HEK293 (cell line): Measurements from ENCODE around the gene FHL1.

Source experiments
- BCL11B ChIP-seq: fragments of 450-650 bp; formaldehyde crosslinking; IDR thresholded peaks from 2 replicates; pipeline ENCODE4 v1.5.1; 2016; ENCODE audit warnings: low read depth, missing biosample characterization, missing genetic modification characterization
- EGR2 ChIP-seq: fragments of 450-650 bp; formaldehyde crosslinking; IDR thresholded peaks from 2 replicates; pipeline ENCODE4 v1.5.1; 2016; ENCODE audit warnings: low read depth, missing biosample characterization, missing genetic modification characterization
- GLI2 ChIP-seq: fragments of 450-650 bp; formaldehyde crosslinking; IDR thresholded peaks from 2 replicates; pipeline ENCODE4; 2017; ENCODE audit warnings: missing biosample characterization, missing genetic modification characterization, low read depth, borderline replicate concordance
- GLIS1 ChIP-seq: fragments of 450-650 bp; formaldehyde crosslinking; IDR thresholded peaks from 2 replicates; pipeline ENCODE4 v1.5.1; 2016; ENCODE audit warnings: missing biosample characterization, missing genetic modification characterization
- KLF10 ChIP-seq: fragments of 450-650 bp; IDR thresholded peaks from 2 replicates; pipeline ENCODE4 v1.5.1; 2018; ENCODE audit warnings: missing biosample characterization, mild to moderate bottlenecking, missing genetic modification characterization
- MZF1 ChIP-seq: fragments of 450-650 bp; formaldehyde crosslinking; IDR thresholded peaks from 2 replicates; pipeline ENCODE4 v1.5.1; 2017; ENCODE audit warnings: missing biosample characterization, missing genetic modification characterization, borderline replicate concordance
- SETDB1 ChIP-seq: IDR thresholded peaks from one replicate; pipeline ENCODE4 v1.6.1; 2017; ENCODE audit warnings: mild to moderate bottlenecking, low read length, moderate library complexity, mixed read lengths; ENCODE audit not compliant: insufficient read length
- SP7 ChIP-seq: fragments of 450-650 bp; formaldehyde crosslinking; IDR thresholded peaks from 2 replicates; pipeline ENCODE4 v1.5.1; 2016; ENCODE audit warnings: missing biosample characterization, missing genetic modification characterization
- YY1 ChIP-seq: fragments of 450-650 bp; formaldehyde crosslinking; IDR thresholded peaks from 2 replicates; pipeline ENCODE4 v1.5.1; 2018; ENCODE audit warnings: missing biosample characterization, missing genetic modification characterization
- ZBTB7A ChIP-seq: fragments of 450-650 bp; formaldehyde crosslinking; IDR thresholded peaks from 2 replicates; pipeline ENCODE4 v1.5.1; 2016; ENCODE audit warnings: low read depth, missing biosample characterization, missing genetic modification characterization
- ZEB2 ChIP-seq: fragments of 450-650 bp; formaldehyde crosslinking; IDR thresholded peaks from 2 replicates; pipeline ENCODE4 v1.5.1; 2016; ENCODE audit warnings: missing biosample characterization, missing genetic modification characterization
- ZFHX2 ChIP-seq: fragments of 450-650 bp; formaldehyde crosslinking; conservative IDR thresholded peaks from 2 replicates; pipeline ENCODE4 v1.5.1; 2016; ENCODE audit warnings: missing biosample characterization, missing genetic modification characterization
- ZNF146 ChIP-seq: fragments of 450-650 bp; formaldehyde crosslinking; IDR thresholded peaks from 2 replicates; pipeline ENCODE4 v1.5.1; 2016; ENCODE audit warnings: missing biosample characterization, missing genetic modification characterization
- ZNF266 ChIP-seq: fragments of 450-650 bp; formaldehyde crosslinking; IDR thresholded peaks from 2 replicates; pipeline ENCODE4 v1.5.1; 2016; ENCODE audit warnings: missing biosample characterization, missing genetic modification characterization, low read depth
- ZNF311 ChIP-seq: fragments of 450-650 bp; formaldehyde crosslinking; IDR thresholded peaks from 2 replicates; pipeline ENCODE4 v1.5.1; 2017; ENCODE audit warnings: missing biosample characterization, missing genetic modification characterization, borderline replicate concordance
- ZNF366 ChIP-seq: fragments of 450-650 bp; formaldehyde crosslinking; conservative IDR thresholded peaks from 2 replicates; pipeline ENCODE4 v1.5.1; 2016; ENCODE audit warnings: missing biosample characterization, missing genetic modification characterization
- ZNF473 ChIP-seq: fragments of 450-650 bp; formaldehyde crosslinking; IDR thresholded peaks from 2 replicates; pipeline ENCODE4 v1.5.1; 2017; ENCODE audit warnings: missing biosample characterization, missing genetic modification characterization
- ZNF629 ChIP-seq: fragments of 450-650 bp; formaldehyde crosslinking; IDR thresholded peaks from 2 replicates; pipeline ENCODE4 v1.5.1; 2017; ENCODE audit warnings: missing biosample characterization, missing genetic modification characterization
- ZNF660 ChIP-seq: fragments of 450-650 bp; IDR thresholded peaks from 2 replicates; pipeline ENCODE4 v1.5.1; 2018; ENCODE audit warnings: missing biosample characterization, mild to moderate bottlenecking, missing genetic modification characterization
- ZNF747 ChIP-seq: fragments of 450-650 bp; formaldehyde crosslinking; IDR thresholded peaks from 2 replicates; pipeline ENCODE4 v1.5.1; 2016; ENCODE audit warnings: missing biosample characterization, missing genetic modification characterization
- TF ChIP-seq, protein P1 (sequence below): fragments of 450-650 bp; formaldehyde crosslinking; conservative IDR thresholded peaks from 2 replicates; pipeline ENCODE4 v1.5.1; 2016; ENCODE audit warnings: low read depth, missing biosample characterization, missing genetic modification characterization
- TF ChIP-seq, protein P2 (sequence below): fragments of 450-650 bp; formaldehyde crosslinking; IDR thresholded peaks from 2 replicates; pipeline ENCODE4 v1.5.1; 2017; ENCODE audit warnings: missing biosample characterization, missing genetic modification characterization
- TF ChIP-seq, protein P3 (sequence below): fragments of 450-650 bp; formaldehyde crosslinking; IDR thresholded peaks from 2 replicates; pipeline ENCODE4 v1.5.1; 2016; ENCODE audit warnings: missing biosample characterization, missing genetic modification characterization
- TF ChIP-seq, protein P4 (sequence below): fragments of 450-650 bp; formaldehyde crosslinking; IDR thresholded peaks from 2 replicates; pipeline ENCODE4 v1.5.1; 2016; ENCODE audit warnings: missing biosample characterization, missing genetic modification characterization
- TF ChIP-seq, protein P5 (sequence below): fragments of 450-650 bp; formaldehyde crosslinking; IDR thresholded peaks from 2 replicates; pipeline ENCODE4 v1.5.1; 2016; ENCODE audit warnings: missing biosample characterization, missing genetic modification characterization, borderline replicate concordance
- TF ChIP-seq, protein P6 (sequence below): fragments of 450-650 bp; formaldehyde crosslinking; IDR thresholded peaks from 2 replicates; pipeline ENCODE4 v1.5.1; 2017; ENCODE audit warnings: missing biosample characterization, missing genetic modification characterization

The FHL1 gene

DNA sequence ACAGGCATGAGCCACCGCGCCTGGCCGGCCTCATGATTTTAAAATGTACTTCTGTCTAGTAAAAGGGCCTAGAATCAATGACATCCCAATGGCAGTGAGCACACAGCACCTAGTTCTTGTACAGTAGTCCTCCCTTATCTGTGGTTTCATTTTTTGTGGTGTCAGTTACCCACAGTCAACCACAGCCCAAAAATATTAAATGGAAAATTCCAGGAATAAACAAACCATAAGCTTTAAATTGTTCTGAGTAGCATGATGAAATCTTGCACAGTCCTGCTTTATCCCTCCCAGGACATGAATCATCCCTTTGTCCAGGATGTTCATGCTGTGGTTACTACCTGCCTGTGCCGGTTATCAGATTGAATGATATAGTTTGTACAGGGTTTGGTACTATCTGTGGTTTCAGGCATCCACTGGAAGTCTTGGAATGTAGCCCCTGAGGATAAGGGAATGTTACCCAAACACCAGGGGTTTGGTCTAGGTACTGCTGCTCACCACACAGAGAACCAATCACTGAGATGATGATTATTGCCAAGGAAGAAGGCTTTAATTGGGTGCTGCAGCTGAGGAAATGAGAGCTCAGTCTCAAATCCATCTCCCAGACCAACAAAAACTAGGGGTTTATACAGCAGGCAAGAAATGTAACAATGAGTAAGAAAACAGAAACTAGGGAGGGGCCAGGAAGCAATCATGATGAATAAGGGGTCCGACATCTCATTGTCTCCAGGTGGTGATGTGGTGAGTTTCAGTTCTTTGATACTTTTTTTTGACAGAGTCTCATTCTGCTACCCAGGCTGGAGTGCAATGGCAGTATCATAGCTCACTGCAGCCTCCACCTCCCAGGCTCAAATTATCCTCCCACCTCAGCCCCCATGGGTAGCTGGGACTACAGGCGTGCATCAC is 16.2 kb upstream of the FHL1 start (continued):
- TF ChIP-seq, protein P1, sequence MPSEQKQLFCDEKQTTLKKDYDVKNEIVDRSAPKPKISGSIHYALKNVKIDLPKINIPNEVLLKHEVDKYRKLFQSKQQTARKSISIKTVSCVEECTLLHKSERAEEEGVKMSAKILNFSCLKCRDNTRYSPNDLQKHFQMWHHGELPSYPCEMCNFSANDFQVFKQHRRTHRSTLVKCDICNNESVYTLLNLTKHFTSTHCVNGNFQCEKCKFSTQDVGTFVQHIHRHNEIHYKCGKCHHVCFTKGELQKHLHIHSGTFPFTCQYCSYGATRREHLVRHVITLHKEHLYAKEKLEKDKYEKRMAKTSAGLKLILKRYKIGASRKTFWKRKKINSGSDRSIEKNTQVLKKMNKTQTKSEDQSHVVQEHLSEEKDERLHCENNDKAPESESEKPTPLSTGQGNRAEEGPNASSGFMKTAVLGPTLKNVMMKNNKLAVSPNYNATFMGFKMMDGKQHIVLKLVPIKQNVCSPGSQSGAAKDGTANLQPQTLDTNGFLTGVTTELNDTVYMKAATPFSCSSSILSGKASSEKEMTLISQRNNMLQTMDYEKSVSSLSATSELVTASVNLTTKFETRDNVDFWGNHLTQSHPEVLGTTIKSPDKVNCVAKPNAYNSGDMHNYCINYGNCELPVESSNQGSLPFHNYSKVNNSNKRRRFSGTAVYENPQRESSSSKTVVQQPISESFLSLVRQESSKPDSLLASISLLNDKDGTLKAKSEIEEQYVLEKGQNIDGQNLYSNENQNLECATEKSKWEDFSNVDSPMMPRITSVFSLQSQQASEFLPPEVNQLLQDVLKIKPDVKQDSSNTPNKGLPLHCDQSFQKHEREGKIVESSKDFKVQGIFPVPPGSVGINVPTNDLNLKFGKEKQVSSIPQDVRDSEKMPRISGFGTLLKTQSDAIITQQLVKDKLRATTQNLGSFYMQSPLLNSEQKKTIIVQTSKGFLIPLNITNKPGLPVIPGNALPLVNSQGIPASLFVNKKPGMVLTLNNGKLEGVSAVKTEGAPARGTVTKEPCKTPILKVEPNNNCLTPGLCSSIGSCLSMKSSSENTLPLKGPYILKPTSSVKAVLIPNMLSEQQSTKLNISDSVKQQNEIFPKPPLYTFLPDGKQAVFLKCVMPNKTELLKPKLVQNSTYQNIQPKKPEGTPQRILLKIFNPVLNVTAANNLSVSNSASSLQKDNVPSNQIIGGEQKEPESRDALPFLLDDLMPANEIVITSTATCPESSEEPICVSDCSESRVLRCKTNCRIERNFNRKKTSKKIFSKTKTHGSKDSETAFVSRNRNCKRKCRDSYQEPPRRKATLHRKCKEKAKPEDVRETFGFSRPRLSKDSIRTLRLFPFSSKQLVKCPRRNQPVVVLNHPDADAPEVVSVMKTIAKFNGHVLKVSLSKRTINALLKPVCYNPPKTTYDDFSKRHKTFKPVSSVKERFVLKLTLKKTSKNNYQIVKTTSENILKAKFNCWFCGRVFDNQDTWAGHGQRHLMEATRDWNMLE (tag by site-specific recombination), result peak; percentile 61
- TF ChIP-seq ZNF629 (peak; percentile 88), ZNF146 (tag by site-specific recombination) (no peak), ZEB2 (tag by site-specific recombination) (peak; percentile 95), GLI2 (0 out of 2 replicates have a peak, but pooled peaks have one; percentile 38), MZF1 (tag by site-specific recombination) (peak; percentile 52; the same call in 1 of the 2 replicates), KLF10 (tag by site-specific recombination) (peak; percentile 90), ZNF366 (peak; percentile 81), SETDB1 (peak; percentile 67), ZNF473 (no peak), ZBTB7A (no peak), SP7 (tag by site-specific recombination) (peak; percentile 93), EGR2 (tag by site-specific recombination) (no peak), ZFHX2 (no peak), BCL11B (tag by site-specific recombination) (no peak), ZNF747 (tag by site-specific recombination) (no peak), YY1 (tag by site-specific recombination) (no peak), ZNF311 (no peak), GLIS1 (peak; percentile 24), ZNF660 (tag by site-specific recombination) (0 out of 2 replicates have a peak, but pooled peaks have one; percentile 40), ZNF266 (tag by site-specific recombination) (no peak)
- TF ChIP-seq, protein P2, sequence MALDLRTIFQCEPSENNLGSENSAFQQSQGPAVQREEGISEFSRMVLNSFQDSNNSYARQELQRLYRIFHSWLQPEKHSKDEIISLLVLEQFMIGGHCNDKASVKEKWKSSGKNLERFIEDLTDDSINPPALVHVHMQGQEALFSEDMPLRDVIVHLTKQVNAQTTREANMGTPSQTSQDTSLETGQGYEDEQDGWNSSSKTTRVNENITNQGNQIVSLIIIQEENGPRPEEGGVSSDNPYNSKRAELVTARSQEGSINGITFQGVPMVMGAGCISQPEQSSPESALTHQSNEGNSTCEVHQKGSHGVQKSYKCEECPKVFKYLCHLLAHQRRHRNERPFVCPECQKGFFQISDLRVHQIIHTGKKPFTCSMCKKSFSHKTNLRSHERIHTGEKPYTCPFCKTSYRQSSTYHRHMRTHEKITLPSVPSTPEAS, result peak; percentile 66
- TF ChIP-seq, protein P3, sequence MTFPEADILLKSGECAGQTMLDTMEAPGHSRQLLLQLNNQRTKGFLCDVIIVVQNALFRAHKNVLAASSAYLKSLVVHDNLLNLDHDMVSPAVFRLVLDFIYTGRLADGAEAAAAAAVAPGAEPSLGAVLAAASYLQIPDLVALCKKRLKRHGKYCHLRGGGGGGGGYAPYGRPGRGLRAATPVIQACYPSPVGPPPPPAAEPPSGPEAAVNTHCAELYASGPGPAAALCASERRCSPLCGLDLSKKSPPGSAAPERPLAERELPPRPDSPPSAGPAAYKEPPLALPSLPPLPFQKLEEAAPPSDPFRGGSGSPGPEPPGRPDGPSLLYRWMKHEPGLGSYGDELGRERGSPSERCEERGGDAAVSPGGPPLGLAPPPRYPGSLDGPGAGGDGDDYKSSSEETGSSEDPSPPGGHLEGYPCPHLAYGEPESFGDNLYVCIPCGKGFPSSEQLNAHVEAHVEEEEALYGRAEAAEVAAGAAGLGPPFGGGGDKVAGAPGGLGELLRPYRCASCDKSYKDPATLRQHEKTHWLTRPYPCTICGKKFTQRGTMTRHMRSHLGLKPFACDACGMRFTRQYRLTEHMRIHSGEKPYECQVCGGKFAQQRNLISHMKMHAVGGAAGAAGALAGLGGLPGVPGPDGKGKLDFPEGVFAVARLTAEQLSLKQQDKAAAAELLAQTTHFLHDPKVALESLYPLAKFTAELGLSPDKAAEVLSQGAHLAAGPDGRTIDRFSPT (tag by site-specific recombination), result peak; percentile 84
- TF ChIP-seq, protein P4, sequence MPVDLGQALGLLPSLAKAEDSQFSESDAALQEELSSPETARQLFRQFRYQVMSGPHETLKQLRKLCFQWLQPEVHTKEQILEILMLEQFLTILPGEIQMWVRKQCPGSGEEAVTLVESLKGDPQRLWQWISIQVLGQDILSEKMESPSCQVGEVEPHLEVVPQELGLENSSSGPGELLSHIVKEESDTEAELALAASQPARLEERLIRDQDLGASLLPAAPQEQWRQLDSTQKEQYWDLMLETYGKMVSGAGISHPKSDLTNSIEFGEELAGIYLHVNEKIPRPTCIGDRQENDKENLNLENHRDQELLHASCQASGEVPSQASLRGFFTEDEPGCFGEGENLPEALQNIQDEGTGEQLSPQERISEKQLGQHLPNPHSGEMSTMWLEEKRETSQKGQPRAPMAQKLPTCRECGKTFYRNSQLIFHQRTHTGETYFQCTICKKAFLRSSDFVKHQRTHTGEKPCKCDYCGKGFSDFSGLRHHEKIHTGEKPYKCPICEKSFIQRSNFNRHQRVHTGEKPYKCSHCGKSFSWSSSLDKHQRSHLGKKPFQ, result peak; percentile 56; the same call in 1 of the 2 replicates
- TF ChIP-seq, protein P5, sequence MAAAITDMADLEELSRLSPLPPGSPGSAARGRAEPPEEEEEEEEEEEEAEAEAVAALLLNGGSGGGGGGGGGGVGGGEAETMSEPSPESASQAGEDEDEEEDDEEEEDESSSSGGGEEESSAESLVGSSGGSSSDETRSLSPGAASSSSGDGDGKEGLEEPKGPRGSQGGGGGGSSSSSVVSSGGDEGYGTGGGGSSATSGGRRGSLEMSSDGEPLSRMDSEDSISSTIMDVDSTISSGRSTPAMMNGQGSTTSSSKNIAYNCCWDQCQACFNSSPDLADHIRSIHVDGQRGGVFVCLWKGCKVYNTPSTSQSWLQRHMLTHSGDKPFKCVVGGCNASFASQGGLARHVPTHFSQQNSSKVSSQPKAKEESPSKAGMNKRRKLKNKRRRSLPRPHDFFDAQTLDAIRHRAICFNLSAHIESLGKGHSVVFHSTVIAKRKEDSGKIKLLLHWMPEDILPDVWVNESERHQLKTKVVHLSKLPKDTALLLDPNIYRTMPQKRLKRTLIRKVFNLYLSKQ, result no peak
- TF ChIP-seq, protein P6, sequence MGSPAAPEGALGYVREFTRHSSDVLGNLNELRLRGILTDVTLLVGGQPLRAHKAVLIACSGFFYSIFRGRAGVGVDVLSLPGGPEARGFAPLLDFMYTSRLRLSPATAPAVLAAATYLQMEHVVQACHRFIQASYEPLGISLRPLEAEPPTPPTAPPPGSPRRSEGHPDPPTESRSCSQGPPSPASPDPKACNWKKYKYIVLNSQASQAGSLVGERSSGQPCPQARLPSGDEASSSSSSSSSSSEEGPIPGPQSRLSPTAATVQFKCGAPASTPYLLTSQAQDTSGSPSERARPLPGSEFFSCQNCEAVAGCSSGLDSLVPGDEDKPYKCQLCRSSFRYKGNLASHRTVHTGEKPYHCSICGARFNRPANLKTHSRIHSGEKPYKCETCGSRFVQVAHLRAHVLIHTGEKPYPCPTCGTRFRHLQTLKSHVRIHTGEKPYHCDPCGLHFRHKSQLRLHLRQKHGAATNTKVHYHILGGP, result peak; percentile 82
